Measurements from ENCODE around the gene EN1.

- TF ChIP-seq POLR2A (IDR thresholded peaks at IDR 0.05) = no peak
- TF ChIP-seq CTCF (IDR thresholded peaks at IDR 0.05) = peak; percentile 89 to 99 (median 98)
- TF ChIP-seq POLR2AphosphoS5 (IDR thresholded peaks at IDR 0.05) = no peak
Measured at GRCh38 chr2:118855451-118856279, 8.2 kb upstream of the EN1 start.

All from transverse colon (tissue), 4 donors.